SK-N-SH (cell line): Measurements from ENCODE around the gene TCF25. TPM values are rescaled to one million over a fixed set of nuclear protein-coding genes. Genes with fewer than 3 reads are reported as not detected.

Experiments
- CTCF ChIA-PET: fragments of 300-600, 350-600 bp; formaldehyde crosslinking; extraction: SDS; loops from one replicate; lab custom pipeline; 2021; lab: Yijun Ruan, JAX
- POLR2A ChIA-PET: fragments of 350-600 bp; sonication (Branson Sonifier 250); formaldehyde crosslinking; extraction: SDS; loops from one replicate; lab custom pipeline; 2020; ENCODE audit warnings: antibody characterized with exemption, inconsistent platforms; lab: Yijun Ruan, JAX
- DNase-seq: peaks from one replicate; pipeline ENCODE4 v3.0.0; 2012
- H2AFZ ChIP-seq: fragments of 200-600 bp; sonication (generic); 2 replicates; pipeline ENCODE4 v1.8.1; 2016; ENCODE audit warnings: antibody characterized with exemption, mild to moderate bottlenecking, low read depth
- H3F3A ChIP-seq: fragments of 200-600 bp; sonication (generic); replicated peaks from 2 replicates; pipeline ENCODE3; 2016; ENCODE audit warnings: antibody characterized with exemption, mild to moderate bottlenecking; ENCODE audit not compliant: insufficient read depth
- H3K27ac ChIP-seq, 2 experiments: fragments of 200-500 bp in 1 of 2; fragments of 200-600 bp in 1 of 2; sonication (Bioruptor generic) in 1 of 2; sonication (generic), shearing (Covaris generic) in 1 of 2; 2 replicates each; pipeline versions ENCODE4 v1.5.1 to v1.6.1; 2014 to 2016; ENCODE audit warnings: low read depth in 2 of 2, inconsistent platforms in 1 of 2, low read length in 1 of 2, mild to moderate bottlenecking in 1 of 2, mixed read lengths in 1 of 2
- H3K27me3 ChIP-seq: fragments of 200-600 bp; sonication (generic), shearing (Covaris generic); 2 replicates; pipeline ENCODE4 v1.6.1; 2016; ENCODE audit warnings: mixed run types; ENCODE audit not compliant: insufficient read depth
- H3K36me3 ChIP-seq, 2 experiments: fragments of 200-500 bp in 1 of 2; fragments of 200-600 bp in 1 of 2; sonication (Bioruptor generic) in 1 of 2; sonication (generic) in 1 of 2; replicated peaks in 1 of 2; 2 replicates each; pipeline versions ENCODE3 to v1.5.1; 2014 to 2016; ENCODE audit warnings: low read length in 1 of 2, mild to moderate bottlenecking in 1 of 2; ENCODE audit not compliant: insufficient read depth in 2 of 2, control insufficient read depth in 1 of 2
- H3K4me1 ChIP-seq, 2 experiments: fragments of 200-500 bp in 1 of 2; fragments of 200-600 bp in 1 of 2; sonication (Bioruptor generic) in 1 of 2; sonication (generic), shearing (Covaris generic) in 1 of 2; 2 replicates each; pipeline versions ENCODE4 v1.5.1 to v1.6.1; 2014 to 2016; ENCODE audit warnings: low read depth in 1 of 2, low read length in 1 of 2, mixed run types in 1 of 2; ENCODE audit not compliant: insufficient read depth in 2 of 2, control insufficient read depth in 1 of 2
- H3K4me2 ChIP-seq: fragments of 200-600 bp; sonication (generic), shearing (Covaris generic); 2 replicates; pipeline ENCODE4 v1.6.1; 2017; ENCODE audit warnings: mixed run types
- H3K4me3 ChIP-seq, 2 experiments: fragments of 200-500 bp in 1 of 2; fragments of 200-600 bp in 1 of 2; sonication (Bioruptor generic) in 1 of 2; sonication (generic), shearing (Covaris generic) in 1 of 2; 2 replicates each; pipeline versions ENCODE4 v1.5.1 to v1.8.1; 2014 to 2016; ENCODE audit warnings: low read depth in 2 of 2, inconsistent platforms in 1 of 2, low read length in 1 of 2, mild to moderate bottlenecking in 1 of 2, mixed read lengths in 1 of 2, moderate library complexity in 1 of 2
- H3K79me2 ChIP-seq: fragments of 200-600 bp; sonication (generic); 2 replicates; pipeline ENCODE4 v1.8.1; 2017; ENCODE audit warnings: mild to moderate bottlenecking; ENCODE audit not compliant: insufficient read depth
- H3K9ac ChIP-seq: fragments of 200-600 bp; sonication (generic); 2 replicates; pipeline ENCODE4 v1.6.1; 2017; ENCODE audit warnings: mixed run types
- H3K9me2 ChIP-seq: fragments of 200-600 bp; sonication (generic); 2 replicates; pipeline ENCODE4 v1.6.1; 2017; ENCODE audit warnings: mixed run types
- H3K9me3 ChIP-seq: fragments of 200-600 bp; sonication (generic); 2 replicates; pipeline ENCODE4 v1.6.1; 2017; ENCODE audit warnings: mixed run types, mild to moderate bottlenecking, moderate library complexity
- H4K20me1 ChIP-seq: fragments of 200-600 bp; sonication (generic); 2 replicates; pipeline ENCODE4 v1.6.1; 2017; ENCODE audit warnings: mild to moderate bottlenecking, mixed run types; ENCODE audit not compliant: insufficient read depth
- CHD2 ChIP-seq: fragments of 150-350 bp; IDR thresholded peaks from 2 replicates; pipeline ENCODE4 v1.6.1; 2018; ENCODE audit warnings: low read length; ENCODE audit not compliant: partially characterized antibody
- CTCF ChIP-seq: fragments of 200-600 bp; sonication (generic); IDR thresholded peaks from 2 replicates; pipeline ENCODE4 v1.6.1; 2017; ENCODE audit warnings: antibody characterized with exemption, mild to moderate bottlenecking, moderate library complexity
- EZH2phosphoT487 ChIP-seq: fragments of 200-600 bp; sonication (generic); IDR thresholded peaks from 2 replicates; pipeline ENCODE4 v1.6.1; 2017; ENCODE audit warnings: low read depth, mixed run types, mild to moderate bottlenecking, antibody characterized with exemption, moderate library complexity, borderline replicate concordance
- IRF3 ChIP-seq: fragments of 150-350 bp; IDR thresholded peaks from 2 replicates; pipeline ENCODE4 v1.6.1; 2016; ENCODE audit warnings: mild to moderate bottlenecking, low read depth, low read length
- JUND ChIP-seq: IDR thresholded peaks from 2 replicates; pipeline ENCODE4 v1.4.0; 2012
- MAX ChIP-seq: IDR thresholded peaks from 2 replicates; pipeline ENCODE4 v1.4.0; 2012; ENCODE audit warnings: low read depth
- MXI1 ChIP-seq: IDR thresholded peaks from 2 replicates; pipeline ENCODE4 v1.6.1; 2012; ENCODE audit warnings: mild to moderate bottlenecking, low read depth, low read length, improper control_type of control experiment
- NRF1 ChIP-seq: IDR thresholded peaks from 2 replicates; pipeline ENCODE4 v1.6.1; 2012; ENCODE audit warnings: low read depth, mild to moderate bottlenecking, low read length
- PBX3 ChIP-seq: IDR thresholded peaks from 2 replicates; pipeline ENCODE4; 2012
- POLR2AphosphoS5 ChIP-seq: IDR thresholded peaks from 2 replicates; pipeline ENCODE4 v1.6.1; 2012; ENCODE audit warnings: low read depth, low read length
- SIN3A ChIP-seq: IDR thresholded peaks from 2 replicates; pipeline ENCODE4 v1.6.1; 2012; ENCODE audit warnings: low read depth, mild to moderate bottlenecking, low read length, moderate library complexity, borderline replicate concordance
- TAF1 ChIP-seq: IDR thresholded peaks from 2 replicates; pipeline ENCODE4 v1.6.1; 2012; ENCODE audit warnings: low read depth, mild to moderate bottlenecking, low read length, moderate library complexity, borderline replicate concordance
- TCF12 ChIP-seq: IDR thresholded peaks from 2 replicates; pipeline ENCODE4 v1.4.0; 2012
- USF1 ChIP-seq: IDR thresholded peaks from 2 replicates; pipeline ENCODE4 v1.4.0; 2012; ENCODE audit warnings: low read depth, borderline replicate concordance
- WGBS: methylation state at CpG from one replicate; pipeline ENCODE4 v1.1.6; 2017; ENCODE audit warnings: low lambda C conversion rate; 5-methylcytosine and 5-hydroxymethylcytosine counted together
- polyA plus RNA-seq, 3 experiments: library from polyadenylated mRNA; depleted of rRNA; stranded (reverse); fragments of >200 nt; gene quantifications; 2 replicates each; pipeline ENCODE4 v1.2.3, GENCODE V29; 2012

TCF25 gene
- polyA plus RNA-seq, 1 of the 3 experiments (the other 2 are of a cell fraction): 208 TPM

- Histone ChIP-seq H3K27me3 (no peaks in the 10 kb centered on the region), H3K9ac (no peak overlapping the region), H3K9me3 (no peaks in the 10 kb centered on the region), H2AFZ (no peak overlapping the region), H4K20me1 (0 out of 2 replicates have a peak, but pooled peaks cover 15% of the 10 kb centered on the region), H3K79me2 (peaks cover 12% of the 10 kb centered on the region; the same call in 1 of the 2 replicates), H3F3A (no peaks in the 10 kb centered on the region), H3K4me2 (no peak overlapping the region), H3K9me2 (no peaks in the 10 kb centered on the region), H3K27ac (no peak overlapping the region), H3K36me3 (peaks cover 38 to 62% of the 10 kb centered on the region in 2 experiments), H3K4me1 (no peaks in the 10 kb centered on the region), H3K4me3 (no peak overlapping the region)
- TF ChIP-seq NRF1 (no peak), USF1 (no peak), SIN3A (no peak), IRF3 (no peak), PBX3 (no peak)
- no peak for DNase-seq
- ChIA-PET POLR2A (no interaction called here), CTCF (interaction anchor here (0.7 to 3.0 kb wide), 2 partner anchors 16 to 21 kb away, joined by 4 to 14 read pairs; partner anchors contain the start of gene TCF25)
- 95% methylated on average over 13 of the region's 45 CpGs for WGBS
Measured at GRCh38 chr16:89893642-89894548, 20.5 kb downstream of the TCF25 start.

- 97% methylated on average over 23 of the region's 26 CpGs for WGBS
- Histone ChIP-seq H3K4me2 (no peak overlapping the region), H4K20me1 (0 out of 2 replicates have a peak, but pooled peaks cover 15% of the 10 kb centered on the region), H3K79me2 (peaks cover 8% of the 10 kb centered on the region; the same call in 1 of the 2 replicates), H3K27me3 (no peaks in the 10 kb centered on the region), H3K9ac (no peak overlapping the region), H2AFZ (no peak overlapping the region), H3F3A (no peaks in the 10 kb centered on the region), H3K27ac (no peak overlapping the region), H3K4me1 (no peaks in the 10 kb centered on the region), H3K36me3 (peaks cover 36 to 70% of the 10 kb centered on the region in 2 experiments), H3K4me3 (no peak overlapping the region), H3K9me3 (no peaks in the 10 kb centered on the region), H3K9me2 (no peaks in the 10 kb centered on the region)
- ChIA-PET POLR2A (no interaction called here), CTCF (interaction anchor here (0.9 to 3.0 kb wide), 2 partner anchors 9 to 15 kb away, joined by 3 to 14 read pairs; no protein-coding TSS in a partner anchor)
- no peak for DNase-seq
- TF ChIP-seq POLR2AphosphoS5: no peak
- TF ChIP-seq NRF1: no peak
- TF ChIP-seq JUND: no peak
- TF ChIP-seq CHD2: no peak
- TF ChIP-seq MXI1: no peak
- no peak for TF ChIP-seq TCF12
- no peak for TF ChIP-seq EZH2phosphoT487
- TF ChIP-seq PBX3: no peak
- TF ChIP-seq TAF1: no peak
- TF ChIP-seq MAX: no peak
- TF ChIP-seq CTCF: no peak
Measured at GRCh38 chr16:89895482-89896250, 22.3 kb downstream of the TCF25 start.
